GM12872 (cell line): ENCODE data around the gene SLC25A24.

Experiments used
- CTCF ChIP-seq: IDR thresholded peaks from 3 replicates; pipeline ENCODE4 v1.5.1; 2011; ENCODE audit warnings: low read depth, mild to moderate bottlenecking, low read length, moderate library complexity; ENCODE audit not compliant: insufficient read depth

The SLC25A24 gene

DNA sequence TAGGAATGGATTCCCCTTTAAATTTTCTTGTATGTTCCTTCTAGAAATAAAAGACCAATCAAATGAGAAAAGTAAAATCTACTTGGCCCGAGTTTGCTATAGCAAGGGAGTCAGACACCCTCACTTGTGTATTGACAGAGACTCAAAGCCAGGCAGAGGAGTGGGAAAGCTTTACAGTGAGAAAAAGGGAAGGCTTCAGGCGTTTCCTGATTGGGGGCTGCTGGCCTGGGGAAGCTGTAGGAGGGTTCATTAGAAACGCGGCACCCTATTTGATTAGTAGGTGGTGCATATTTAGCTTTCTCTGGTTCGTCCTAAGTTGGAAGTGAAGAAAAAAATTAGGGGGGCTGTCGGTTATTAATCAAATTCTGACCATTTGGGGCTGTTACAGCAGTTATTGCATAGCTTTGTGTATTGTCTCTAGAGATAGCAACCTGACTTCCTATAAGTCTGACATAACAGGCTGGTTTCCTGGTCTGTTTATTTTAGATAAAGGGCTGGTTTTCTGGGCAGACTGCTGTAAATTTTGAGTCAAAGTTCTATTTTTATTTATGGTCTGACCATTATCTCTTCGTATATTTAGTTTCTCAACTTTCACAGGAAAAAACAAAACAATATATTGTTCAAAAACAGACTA lies 10.0 kb downstream of the SLC25A24 start:
- TF ChIP-seq CTCF: no peak

- no peak for TF ChIP-seq CTCF
Measured at GRCh38 chr1:108188801-108189200, 11.3 kb downstream of the SLC25A24 start.

- TF ChIP-seq CTCF: no peak
Measured at GRCh38 chr1:108182959-108183700, 17.0 kb downstream of the SLC25A24 start.

DNA sequence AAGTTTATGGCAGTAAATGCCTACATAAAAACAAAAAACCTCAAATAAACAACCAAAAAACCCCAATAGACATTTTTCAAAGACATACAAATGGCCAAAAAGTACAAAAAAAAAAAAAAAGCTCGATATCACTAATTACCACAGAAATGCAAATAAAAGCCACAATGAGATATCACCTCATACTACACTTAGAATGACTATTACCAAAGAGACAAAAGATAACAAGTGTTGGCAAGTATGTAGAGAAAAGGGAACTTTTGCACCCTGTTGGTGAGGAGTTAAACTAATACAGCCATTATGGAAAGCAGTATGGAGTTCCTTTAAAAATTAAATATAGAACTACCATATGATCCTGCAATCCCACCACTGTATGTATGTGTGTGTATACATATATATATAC lies 21.1 kb downstream of the SLC25A24 start:
- no peak for TF ChIP-seq CTCF

DNA sequence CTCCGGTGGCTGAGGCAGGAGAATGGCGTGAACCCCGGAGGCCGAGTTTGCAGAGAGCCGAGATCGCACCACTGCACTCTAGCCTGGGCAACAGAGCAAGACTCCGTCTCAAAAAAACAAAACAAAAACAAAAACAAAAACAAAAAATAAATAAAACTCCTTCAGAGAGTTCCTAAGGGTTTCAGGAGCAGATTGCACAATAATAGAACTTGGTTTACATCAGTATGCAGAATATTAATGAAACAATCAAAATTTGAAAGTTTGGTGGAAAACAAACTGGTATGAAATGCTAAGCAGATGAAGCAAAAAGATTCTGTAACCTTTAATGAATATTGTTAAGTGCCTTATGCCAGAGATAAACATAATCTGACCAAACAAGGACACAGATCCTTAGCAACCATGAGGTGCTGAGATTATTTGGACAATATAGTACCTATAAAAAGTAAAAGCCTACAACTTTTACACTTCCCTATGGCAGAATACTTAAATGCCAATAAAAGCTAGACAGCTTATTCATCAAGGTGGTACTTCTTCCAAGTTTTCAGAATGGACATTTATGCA lies 41.2 kb downstream of the SLC25A24 start:
- TF ChIP-seq CTCF: no peak

DNA sequence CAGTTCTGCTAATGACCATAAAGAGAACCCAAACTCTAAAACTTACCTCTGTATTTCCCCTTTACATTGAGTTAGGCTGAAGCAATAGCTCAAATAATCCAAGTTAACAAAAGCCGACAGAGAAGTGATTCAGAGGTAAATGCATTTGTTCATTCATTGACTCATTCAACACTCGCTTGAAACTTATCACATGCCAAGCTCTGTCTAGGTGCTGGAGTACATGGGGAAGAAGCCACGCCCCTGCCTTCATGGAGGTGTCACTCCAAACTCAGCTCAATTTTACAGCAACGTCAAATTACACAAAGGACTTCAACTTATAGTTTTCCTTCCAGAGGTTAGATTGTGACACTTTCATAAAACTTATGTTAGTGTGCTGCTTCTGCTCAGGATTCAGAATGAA lies 45.8 kb downstream of the SLC25A24 start:
- TF ChIP-seq CTCF: no peak

DNA sequence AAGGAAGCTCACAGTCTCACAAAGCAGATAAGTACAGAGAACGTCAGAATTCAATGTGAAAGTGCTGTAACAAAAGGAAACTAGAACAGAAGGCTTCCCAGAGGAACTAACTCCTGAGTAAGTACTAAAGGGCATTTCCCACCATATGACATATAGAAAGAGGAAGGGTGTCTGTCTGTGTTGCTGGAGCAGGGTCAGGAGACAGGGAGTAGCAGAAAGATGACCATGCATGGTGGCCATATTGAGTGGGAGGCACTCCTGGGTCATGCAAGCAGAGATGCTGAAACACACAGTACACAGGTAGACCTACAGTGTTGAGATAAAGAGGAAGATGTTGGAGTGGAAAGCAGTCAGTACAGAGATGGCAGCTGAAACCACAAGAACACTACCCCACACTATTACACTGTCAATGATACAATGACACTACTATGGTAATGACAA lies 47.3 kb downstream of the SLC25A24 start:
- no peak for TF ChIP-seq CTCF
